IMR-90 (cell line): Measurements from ENCODE around the gene PAFAH1B2. TPM values are rescaled to one million over a fixed set of nuclear protein-coding genes. Genes with fewer than 3 reads are reported as not detected.

Experiments
- ATAC-seq: fragments of 200-7000 bp; cut with Tn5 transposase; 2 replicates; pipeline ENCODE4 v1.9.1; 2020; ENCODE audit warnings: low read depth, mild to moderate bottlenecking, moderate library complexity
- BruUV-seq: library from RNA; stranded (reverse); fragments of 400-500 nt; replicated peaks from 2 replicates; lab custom pipeline; 2021; lab: Mats Ljungman, UMichigan
- CTCF ChIA-PET: fragments of 300-600 bp; formaldehyde crosslinking; extraction: SDS; loops from one replicate; lab custom pipeline; 2021; ENCODE audit warnings: antibody characterized with exemption; lab: Yijun Ruan, JAX
- POLR2A ChIA-PET: fragments of 300-600 bp; sonication (Branson Sonifier 250); formaldehyde crosslinking; loops from one replicate; lab custom pipeline; 2022; ENCODE audit warnings: antibody characterized with exemption; ENCODE audit not compliant: unreplicated experiment; lab: Charles Lee
- DNase-seq: peaks from one replicate; pipeline ENCODE4 v3.0.0; 2013
- H2AFZ ChIP-seq: replicated peaks from 2 replicates; pipeline ENCODE3; 2013; ENCODE audit warnings: low read length, mild to moderate bottlenecking; ENCODE audit not compliant: poor library complexity
- H2AK5ac ChIP-seq: 2 replicates; pipeline ENCODE4 v1.6.1; 2013; ENCODE audit warnings: low read depth, low read length, inconsistent platforms
- H2AK9ac ChIP-seq: replicated peaks from 2 replicates; pipeline ENCODE3; 2013; ENCODE audit warnings: mild to moderate bottlenecking, low read depth, low read length, moderate library complexity; ENCODE audit not compliant: poor library complexity
- H2BK120ac ChIP-seq: 2 replicates; pipeline ENCODE4 v1.6.1; 2013; ENCODE audit warnings: low read depth, low read length, inconsistent platforms
- H2BK15ac ChIP-seq: 3 replicates; pipeline ENCODE4 v1.6.1; 2013; ENCODE audit warnings: low read depth, low read length, inconsistent platforms
- H2BK20ac ChIP-seq: 2 replicates; pipeline ENCODE4 v1.6.1; 2013; ENCODE audit warnings: low read depth, mild to moderate bottlenecking, inconsistent platforms, low read length, moderate library complexity
- H2BK5ac ChIP-seq: 2 replicates; pipeline ENCODE4 v1.6.1; 2013; ENCODE audit warnings: mild to moderate bottlenecking, low read depth, low read length, inconsistent platforms; ENCODE audit not compliant: poor library complexity, severe bottlenecking
- H3K14ac ChIP-seq: replicated peaks from 2 replicates; pipeline ENCODE4 v1.6.1; 2013; ENCODE audit warnings: low read depth, low read length, inconsistent platforms
- H3K18ac ChIP-seq: 2 replicates; pipeline ENCODE4 v1.6.1; 2013; ENCODE audit warnings: low read depth, low read length, control low read depth
- H3K23ac ChIP-seq: 2 replicates; pipeline ENCODE4 v1.6.1; 2013; ENCODE audit warnings: low read depth, low read length, inconsistent platforms
- H3K27ac ChIP-seq: 2 replicates; pipeline ENCODE4 v1.5.1; 2013; ENCODE audit warnings: mild to moderate bottlenecking, control low read depth, low read length; ENCODE audit not compliant: insufficient read depth
- H3K27me3 ChIP-seq: 2 replicates; pipeline ENCODE4 v1.6.1; 2013; ENCODE audit warnings: low read length; ENCODE audit not compliant: control insufficient read depth, insufficient read depth
- H3K36me3 ChIP-seq: 2 replicates; pipeline ENCODE4 v1.6.1; 2013; ENCODE audit warnings: low read length, mixed read lengths; ENCODE audit not compliant: control insufficient read depth, insufficient read depth
- H3K4ac ChIP-seq: 2 replicates; pipeline ENCODE4 v1.6.1; 2013; ENCODE audit warnings: low read depth, low read length, inconsistent platforms
- H3K4me1 ChIP-seq: 2 replicates; pipeline ENCODE4 v1.6.1; 2013; ENCODE audit warnings: low read length, mixed read lengths; ENCODE audit not compliant: control insufficient read depth, insufficient read depth
- H3K4me2 ChIP-seq: 2 replicates; pipeline ENCODE4 v1.6.1; 2013; ENCODE audit warnings: low read depth, mild to moderate bottlenecking, control low read depth, low read length, moderate library complexity
- H3K4me3 ChIP-seq: 2 replicates; pipeline ENCODE4 v1.5.1; 2013; ENCODE audit warnings: low read depth, mild to moderate bottlenecking, control low read depth, low read length, moderate library complexity; ENCODE audit not compliant: insufficient read depth
- H3K56ac ChIP-seq: 2 replicates; pipeline ENCODE4 v1.6.1; 2013; ENCODE audit warnings: low read length, inconsistent platforms; ENCODE audit not compliant: insufficient read depth; ENCODE audit errors: extremely low read depth
- H3K79me1 ChIP-seq, 2 experiments: 2 replicates each; pipeline ENCODE4 v1.6.1; 2013; ENCODE audit warnings: low read length in 2 of 2, inconsistent platforms in 1 of 2, low read depth in 1 of 2
- H3K9ac ChIP-seq: 2 replicates; pipeline ENCODE4 v1.6.1; 2013; ENCODE audit warnings: low read depth, low read length, control low read depth
- H3K9me1 ChIP-seq: 2 replicates; pipeline ENCODE4 v1.6.1; 2013; ENCODE audit warnings: low read length, inconsistent platforms; ENCODE audit not compliant: insufficient read depth
- H3K9me3 ChIP-seq: 2 replicates; pipeline ENCODE4 v1.6.1; 2013; ENCODE audit warnings: low read length; ENCODE audit not compliant: control insufficient read depth, insufficient read depth
- H4K20me1 ChIP-seq: 2 replicates; pipeline ENCODE4 v1.6.1; 2013; ENCODE audit warnings: low read length, inconsistent platforms; ENCODE audit not compliant: insufficient read depth
- H4K5ac ChIP-seq: 2 replicates; pipeline ENCODE4 v1.6.1; 2013; ENCODE audit warnings: mild to moderate bottlenecking, low read depth, low read length, control low read depth
- H4K8ac ChIP-seq, 2 experiments: 2 replicates each; pipeline ENCODE4 v1.6.1; 2013; ENCODE audit warnings: low read depth in 2 of 2, low read length in 2 of 2, control low read depth in 1 of 2, inconsistent platforms in 1 of 2
- H4K91ac ChIP-seq: 2 replicates; pipeline ENCODE4 v1.6.1; 2013; ENCODE audit warnings: low read depth, low read length, inconsistent platforms; ENCODE audit not compliant: insufficient read depth
- BHLHE40 ChIP-seq: fragments of 150-350 bp; IDR thresholded peaks from 2 replicates; pipeline ENCODE4 v1.6.1; 2016; ENCODE audit warnings: mild to moderate bottlenecking, low read depth, low read length
- CHD1 ChIP-seq: IDR thresholded peaks from 2 replicates; pipeline ENCODE4 v1.6.1; 2012; ENCODE audit warnings: low read depth, low read length, improper control_type of control experiment
- MAFK ChIP-seq: IDR thresholded peaks from 2 replicates; pipeline ENCODE4 v1.6.1; 2012; ENCODE audit warnings: low read depth, low read length, improper control_type of control experiment
- NFE2L2 ChIP-seq: fragments of 150-350 bp; IDR thresholded peaks from 2 replicates; pipeline ENCODE4 v1.6.1; 2016; ENCODE audit warnings: low read depth, mild to moderate bottlenecking, low read length
- WGBS, 2 experiments: methylation state at CpG; one replicate each; pipeline versions ENCODE4 v1.1.5 to v1.1.7; 2013; ENCODE audit warnings: missing lambda C conversion rate in 2 of 2; ENCODE audit not compliant: insufficient read length in 1 of 2; ENCODE audit errors: extremely low coverage in 2 of 2; 5-methylcytosine and 5-hydroxymethylcytosine counted together
- dilution Hi-C: fragments of 300-500 bp; cut with HindIII; formaldehyde crosslinking; loops from one replicate; pipeline ENCODE4 v1.14.3; 2018; ENCODE audit warnings: low sequenced_read_pairs; ENCODE audit not compliant: unreplicated experiment
- in situ Hi-C: fragments of 300-500 bp; cut with MboI; formaldehyde crosslinking; loops from 3 replicates; pipeline ENCODE4 v1.14.3; 2019; ENCODE audit warnings: low sequenced_read_pairs, inconsistent platforms, mixed read lengths
- intact Hi-C: fragments of 100-400 bp; cut with micrococcal nuclease; formaldehyde crosslinking; loops from 2 replicates; pipeline ENCODE4 v1.10.0; 2022
- polyA plus RNA-seq, 3 experiments: library from polyadenylated mRNA; depleted of rRNA; stranded (reverse); fragments of >200 nt; gene quantifications; 2 replicates each; pipeline ENCODE4 v1.2.3, GENCODE V29; 2012; ENCODE audit warnings: low replicate concordance in 1 of 3
- total RNA-seq: library from RNA; depleted of rRNA; stranded (reverse); fragments of >200 nt; gene quantifications from 2 replicates; pipeline ENCODE4 v1.2.3, GENCODE V29; 2012
- TF ChIP-seq, protein P1 (sequence below): conservative IDR thresholded peaks from 2 replicates; pipeline ENCODE4 v1.5.1; 2012; ENCODE audit warnings: mild to moderate bottlenecking, low read depth, low read length, improper control_type of control experiment

PAFAH1B2 gene
- total and polyA plus RNA-seq, 2 of the 4 experiments (the other 2 are of a cell fraction), result 29.8 to 280 TPM

DNA sequence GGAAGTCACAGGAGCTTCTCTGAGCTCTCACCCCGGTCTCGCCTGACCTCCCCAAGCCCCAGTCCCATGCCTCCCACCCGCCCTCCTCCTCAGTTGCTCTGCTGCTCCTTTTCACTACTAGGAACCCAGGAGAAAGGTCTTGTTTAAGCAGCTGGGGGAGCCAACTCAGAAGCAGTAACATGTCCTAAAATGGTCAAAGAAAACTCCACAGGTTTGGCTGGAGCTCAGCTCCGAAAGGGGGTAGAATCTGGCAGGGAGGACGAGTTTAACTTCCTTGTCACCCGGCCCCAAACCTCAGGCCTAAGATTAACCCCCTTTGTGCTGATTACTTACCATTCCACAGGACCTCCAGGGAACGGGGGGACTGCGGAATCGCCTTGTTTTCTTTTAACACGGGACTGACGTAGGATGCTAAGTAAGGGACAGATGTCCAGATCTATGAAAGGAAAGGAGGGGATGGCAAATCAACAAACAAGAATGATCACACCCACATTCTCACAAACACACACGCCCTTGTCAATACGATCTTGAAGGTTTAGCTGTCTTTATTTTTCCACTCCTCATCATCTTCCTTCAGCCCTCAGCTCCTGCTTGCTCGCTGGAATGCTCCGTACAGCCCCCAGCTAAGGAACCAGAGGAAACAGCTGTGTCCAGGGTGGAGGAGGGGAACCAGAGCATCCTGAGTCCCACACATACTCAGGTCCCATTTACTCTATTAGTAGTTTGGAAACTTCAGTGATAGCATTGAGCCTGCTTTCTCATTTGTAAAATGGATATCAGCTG lies 74.2 kb downstream of the PAFAH1B2 start:
- no peak overlapping the region for H3K4me3 ChIP-seq
- TF ChIP-seq CHD1 (no peak), NFE2L2 (no peak), BHLHE40 (no peak), MAFK (no peak)
- TF ChIP-seq, protein P1, sequence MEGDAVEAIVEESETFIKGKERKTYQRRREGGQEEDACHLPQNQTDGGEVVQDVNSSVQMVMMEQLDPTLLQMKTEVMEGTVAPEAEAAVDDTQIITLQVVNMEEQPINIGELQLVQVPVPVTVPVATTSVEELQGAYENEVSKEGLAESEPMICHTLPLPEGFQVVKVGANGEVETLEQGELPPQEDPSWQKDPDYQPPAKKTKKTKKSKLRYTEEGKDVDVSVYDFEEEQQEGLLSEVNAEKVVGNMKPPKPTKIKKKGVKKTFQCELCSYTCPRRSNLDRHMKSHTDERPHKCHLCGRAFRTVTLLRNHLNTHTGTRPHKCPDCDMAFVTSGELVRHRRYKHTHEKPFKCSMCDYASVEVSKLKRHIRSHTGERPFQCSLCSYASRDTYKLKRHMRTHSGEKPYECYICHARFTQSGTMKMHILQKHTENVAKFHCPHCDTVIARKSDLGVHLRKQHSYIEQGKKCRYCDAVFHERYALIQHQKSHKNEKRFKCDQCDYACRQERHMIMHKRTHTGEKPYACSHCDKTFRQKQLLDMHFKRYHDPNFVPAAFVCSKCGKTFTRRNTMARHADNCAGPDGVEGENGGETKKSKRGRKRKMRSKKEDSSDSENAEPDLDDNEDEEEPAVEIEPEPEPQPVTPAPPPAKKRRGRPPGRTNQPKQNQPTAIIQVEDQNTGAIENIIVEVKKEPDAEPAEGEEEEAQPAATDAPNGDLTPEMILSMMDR, result no peak
- H3K4me1 ChIP-seq, result peaks cover 40% of the 10 kb centered on the region
- peak overlapping the region; percentile 96 for H2BK20ac ChIP-seq
- peak overlapping the region; percentile 100 for H2AK5ac ChIP-seq
- peak overlapping the region; percentile 90 for H3K9ac ChIP-seq
- H3K27ac ChIP-seq, result peak overlapping the region; percentile 100
- peak overlapping the region; percentile 100 for H4K5ac ChIP-seq
- dilution Hi-C loops (no loop called here), intact Hi-C loops (no loop called here), in situ Hi-C loops (no loop called here)
- POLR2A ChIA-PET, result interaction anchor here (1.2 to 2.0 kb wide), 2 partner anchors 8 to 19 kb away, joined by 6 to 11 read pairs; partner anchors contain the start of gene TAGLN
- BruUV-seq, result no TSS peak
- H3K4ac ChIP-seq, result peak overlapping the region; percentile 99
- peaks cover 18 to 51% of the 10 kb centered on the region in 2 experiments; a peak in 3 of 4 replicates for H3K79me1 ChIP-seq
- peak overlapping the region; percentile 40 for H2AFZ ChIP-seq
- peak overlapping the region; percentile 95 to 99 for H4K8ac ChIP-seq
- peak overlapping the region; percentile 99 for H2BK5ac ChIP-seq
- peak; percentile 57 for DNase-seq
- peak overlapping the region; percentile 98 for H3K56ac ChIP-seq
- H2AK9ac ChIP-seq, result peak overlapping the region; percentile 96
- H4K20me1 ChIP-seq, result no peaks in the 10 kb centered on the region
- no peaks in the 10 kb centered on the region for H3K9me3 ChIP-seq
- peak overlapping the region; percentile 97 for H2BK120ac ChIP-seq
- CTCF ChIA-PET, result interaction anchor here (2.0 kb wide), 1 partner anchor 9 kb away, joined by 6 read pairs; no protein-coding TSS in a partner anchor
- H3K4me2 ChIP-seq, result peak overlapping the region; percentile 38
- peak; percentile 28 for ATAC-seq
- peak overlapping the region; percentile 98 for H3K23ac ChIP-seq
- peak overlapping the region; percentile 100 for H2BK15ac ChIP-seq
- peak overlapping the region; percentile 98 for H3K18ac ChIP-seq
- peak overlapping the region; percentile 98 for H3K14ac ChIP-seq
- H3K9me1 ChIP-seq, result peaks cover 28% of the 10 kb centered on the region
- H4K91ac ChIP-seq, result peak overlapping the region; percentile 99
- H3K27me3 ChIP-seq, result no peaks in the 10 kb centered on the region
- 40% methylated on average over 1 of the region's 15 CpGs; no CpG with 5 or more reads in 1 of the 2 experiments for WGBS, 2 experiments
- peaks cover 41% of the 10 kb centered on the region for H3K36me3 ChIP-seq
